HL-60 (cell line): ENCODE measurements around the gene RAMACL.

Source experiments
- DNase-seq, 2 experiments: peaks; one replicate each; pipeline ENCODE4 v3.0.0-alpha.2; 2010 to 2020; ENCODE audit warnings: low read depth in 1 of 2, low spot score in 1 of 2
- H3K27ac ChIP-seq: fragments of 250-450 bp; sonication (Bioruptor Pico); replicated peaks from 2 replicates; pipeline ENCODE4 v1.5.1; 2020; ENCODE audit warnings: mild to moderate bottlenecking, moderate library complexity
- H3K27me3 ChIP-seq: fragments of 250-450 bp; sonication (Bioruptor Pico); 2 replicates; pipeline ENCODE4 v1.5.1; 2021; ENCODE audit warnings: mild to moderate bottlenecking, moderate library complexity; ENCODE audit not compliant: insufficient read depth, poor library complexity, severe bottlenecking
- H3K4me3 ChIP-seq: replicated peaks from 2 replicates; pipeline ENCODE4 v1.5.1; 2011; ENCODE audit warnings: mild to moderate bottlenecking, control low read depth, low read length; ENCODE audit not compliant: insufficient read depth
- GABPA ChIP-seq: IDR thresholded peaks from 2 replicates; pipeline ENCODE4 v1.6.1; 2012; ENCODE audit warnings: low read depth
- POLR2AphosphoS5 ChIP-seq: IDR thresholded peaks from 2 replicates; pipeline ENCODE4 v1.6.1; 2012; ENCODE audit warnings: low read depth
- REST ChIP-seq: IDR thresholded peaks from 2 replicates; pipeline ENCODE4 v1.6.1; 2012; ENCODE audit warnings: low read depth; ENCODE audit not compliant: insufficient replicate concordance
- SPI1 ChIP-seq: IDR thresholded peaks from 2 replicates; pipeline ENCODE4 v1.6.1; 2012; ENCODE audit warnings: low read depth, mild to moderate bottlenecking, borderline replicate concordance
- TF ChIP-seq, protein P1 (sequence below): IDR thresholded peaks from one replicate; pipeline ENCODE4 v1.5.1; 2011; ENCODE audit warnings: low read length, control low read depth, inconsistent platforms; ENCODE audit not compliant: insufficient read depth

The RAMACL gene

GRCh38 chr6:166589337-166589731, 2.9 kb upstream of the RAMACL start:
- DNase-seq: no peak
- no peak for TF ChIP-seq POLR2AphosphoS5
- no peak for TF ChIP-seq SPI1
- TF ChIP-seq REST: no peak
- no peak for TF ChIP-seq GABPA
- Histone ChIP-seq H3K4me3 (no peak overlapping the region), H3K27ac (no peak overlapping the region), H3K27me3 (no peaks in the 10 kb centered on the region)

DNA sequence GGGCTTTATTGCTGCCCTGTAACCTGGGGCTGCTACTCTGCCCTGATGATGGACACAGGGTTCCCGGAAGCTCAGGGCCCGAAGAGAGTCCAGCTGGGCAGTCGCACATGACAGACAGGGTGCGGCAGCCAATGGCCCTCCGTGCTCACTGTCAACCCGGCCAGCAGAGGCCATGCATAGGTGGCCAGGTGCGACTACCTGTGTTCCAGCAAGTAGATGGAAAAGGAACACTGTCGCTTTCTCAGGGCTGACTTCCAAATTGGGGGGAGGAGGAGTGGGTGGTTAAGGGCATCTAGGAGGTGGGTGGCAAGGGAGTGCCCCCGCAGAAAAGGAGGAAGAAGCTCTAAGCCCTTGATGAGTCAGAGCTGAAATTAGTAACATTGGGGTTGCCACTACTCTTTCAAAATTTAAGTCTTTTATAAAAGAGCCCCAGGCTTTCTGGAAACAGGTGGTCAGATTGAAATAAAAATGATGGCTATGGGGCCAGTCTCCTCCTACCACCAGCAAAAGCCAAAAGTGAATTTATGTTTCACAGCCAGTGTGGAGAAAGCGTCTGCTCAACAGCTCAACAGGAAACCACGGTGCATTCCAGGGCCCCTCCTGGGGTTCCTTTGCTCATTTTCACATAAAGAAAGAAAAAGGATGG, 2.3 kb upstream of the RAMACL start:
- TF ChIP-seq SPI1 (no peak), POLR2AphosphoS5 (no peak), REST (no peak), GABPA (no peak)
- TF ChIP-seq, protein P1, sequence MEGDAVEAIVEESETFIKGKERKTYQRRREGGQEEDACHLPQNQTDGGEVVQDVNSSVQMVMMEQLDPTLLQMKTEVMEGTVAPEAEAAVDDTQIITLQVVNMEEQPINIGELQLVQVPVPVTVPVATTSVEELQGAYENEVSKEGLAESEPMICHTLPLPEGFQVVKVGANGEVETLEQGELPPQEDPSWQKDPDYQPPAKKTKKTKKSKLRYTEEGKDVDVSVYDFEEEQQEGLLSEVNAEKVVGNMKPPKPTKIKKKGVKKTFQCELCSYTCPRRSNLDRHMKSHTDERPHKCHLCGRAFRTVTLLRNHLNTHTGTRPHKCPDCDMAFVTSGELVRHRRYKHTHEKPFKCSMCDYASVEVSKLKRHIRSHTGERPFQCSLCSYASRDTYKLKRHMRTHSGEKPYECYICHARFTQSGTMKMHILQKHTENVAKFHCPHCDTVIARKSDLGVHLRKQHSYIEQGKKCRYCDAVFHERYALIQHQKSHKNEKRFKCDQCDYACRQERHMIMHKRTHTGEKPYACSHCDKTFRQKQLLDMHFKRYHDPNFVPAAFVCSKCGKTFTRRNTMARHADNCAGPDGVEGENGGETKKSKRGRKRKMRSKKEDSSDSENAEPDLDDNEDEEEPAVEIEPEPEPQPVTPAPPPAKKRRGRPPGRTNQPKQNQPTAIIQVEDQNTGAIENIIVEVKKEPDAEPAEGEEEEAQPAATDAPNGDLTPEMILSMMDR: no peak
- no peaks in the 10 kb centered on the region for H3K27me3 ChIP-seq
- peak in 1 of 2 experiments; percentile 12 for DNase-seq
- H3K27ac ChIP-seq: no peak overlapping the region
- no peak overlapping the region; the same call in 1 of the 2 replicates for H3K4me3 ChIP-seq

DNA sequence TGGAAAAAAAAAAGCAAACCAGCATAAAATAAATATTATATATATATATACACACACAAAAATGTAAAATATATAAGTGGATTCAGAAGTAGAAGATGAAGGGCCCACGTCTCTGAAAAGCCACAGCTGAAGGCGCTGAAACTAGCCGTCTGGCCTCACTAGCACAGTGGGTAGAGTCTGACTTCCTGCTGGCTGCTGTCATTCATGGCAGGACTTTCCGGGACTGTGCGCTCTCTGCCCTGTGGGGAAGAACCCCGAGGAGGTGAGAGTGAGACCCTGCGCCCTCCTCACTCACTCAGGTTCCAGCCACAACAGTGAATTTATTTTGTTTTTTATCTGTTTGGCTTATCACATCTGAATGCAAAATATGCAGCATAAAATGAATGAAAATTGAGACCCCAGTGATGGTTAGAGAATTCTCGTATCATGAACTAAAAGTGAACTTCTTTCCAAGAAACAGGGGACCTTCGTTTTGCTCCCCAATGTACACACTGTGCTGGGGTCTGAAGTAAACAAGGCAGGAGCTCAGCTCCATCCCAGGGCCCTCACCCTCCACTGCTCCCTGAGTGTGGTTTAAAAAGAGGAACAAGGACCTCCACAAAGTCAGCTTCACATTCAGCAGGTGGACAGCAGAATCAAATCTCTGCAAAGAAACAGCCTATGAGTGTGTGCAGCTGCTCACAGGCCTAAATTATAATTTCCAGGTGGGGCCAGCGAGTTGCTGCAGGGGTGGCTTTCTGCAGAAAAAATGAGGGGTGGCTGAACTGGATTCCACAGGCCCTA, 1.3 kb upstream of the RAMACL start:
- Histone ChIP-seq H3K27me3 (no peaks in the 10 kb centered on the region), H3K27ac (no peak overlapping the region), H3K4me3 (no peak overlapping the region)
- peak in 1 of 2 experiments; percentile 47 for DNase-seq
- TF ChIP-seq SPI1 (peak; percentile 80), REST (peak; percentile 95), GABPA (no peak), POLR2AphosphoS5 (no peak)
- TF ChIP-seq, protein P1: no peak
